Activated T-helper 1 cell treated with anti-CD3 and anti-CD28 coated beads, Interleukin-12 subunit alpha, Interleukin-12 subunit beta, Interleukin-2, Interleukin-4 antibody, amounts not matched to agents 30 ng/mL and 10 ng/mL and 1 ng/mL, durations not matched to agents 14 hours and 24 hours and 36 hours (primary cell): ENCODE results near the gene P2RY2. TPM values are rescaled to one million over a fixed set of nuclear protein-coding genes. Genes with fewer than 3 reads are reported as not detected.
"Not testable (repeated sequence)": the region's sequence is repeated elsewhere in the genome, so short reads cannot be mapped to it uniquely, and the experiment has no call there.

Experiments used
- DNase-seq: peaks from one replicate; pipeline ENCODE4 v3.0.0; 2021; ENCODE audit warnings: low spot score
- H3K27ac Mint-ChIP-seq: one replicate; pipeline ENCODE4 v1.8.0; 2021; ENCODE audit warnings: mild to moderate bottlenecking, mixed read lengths
- H3K27me3 Mint-ChIP-seq: one replicate; pipeline ENCODE4 v1.8.0; 2022; ENCODE audit warnings: mild to moderate bottlenecking, moderate library complexity, mixed read lengths; ENCODE audit not compliant: insufficient read depth
- H3K36me3 Mint-ChIP-seq: one replicate; pipeline ENCODE4 v1.8.0; 2021; ENCODE audit warnings: low read depth, mixed read lengths
- H3K4me1 Mint-ChIP-seq: one replicate; pipeline ENCODE4 v1.8.0; 2021; ENCODE audit warnings: low read depth, mixed read lengths
- H3K4me3 Mint-ChIP-seq: one replicate; pipeline ENCODE4 v1.8.0; 2021; ENCODE audit warnings: mild to moderate bottlenecking, moderate library complexity, mixed read lengths
- H3K9me3 Mint-ChIP-seq: one replicate; pipeline ENCODE4 v1.8.0; 2021; ENCODE audit warnings: mixed read lengths
- intact Hi-C: fragments of 100-400 bp; cut with micrococcal nuclease; formaldehyde crosslinking; loops from one replicate; pipeline ENCODE4 v1.15.1; 2024
- total RNA-seq: library from RNA; stranded (reverse); gene quantifications from 2 replicates; pipeline ENCODE4 v1.2.3, GENCODE V29; 2022

P2RY2 gene
- total RNA-seq, 1 donor from 2014 or later: not detected

DNA sequence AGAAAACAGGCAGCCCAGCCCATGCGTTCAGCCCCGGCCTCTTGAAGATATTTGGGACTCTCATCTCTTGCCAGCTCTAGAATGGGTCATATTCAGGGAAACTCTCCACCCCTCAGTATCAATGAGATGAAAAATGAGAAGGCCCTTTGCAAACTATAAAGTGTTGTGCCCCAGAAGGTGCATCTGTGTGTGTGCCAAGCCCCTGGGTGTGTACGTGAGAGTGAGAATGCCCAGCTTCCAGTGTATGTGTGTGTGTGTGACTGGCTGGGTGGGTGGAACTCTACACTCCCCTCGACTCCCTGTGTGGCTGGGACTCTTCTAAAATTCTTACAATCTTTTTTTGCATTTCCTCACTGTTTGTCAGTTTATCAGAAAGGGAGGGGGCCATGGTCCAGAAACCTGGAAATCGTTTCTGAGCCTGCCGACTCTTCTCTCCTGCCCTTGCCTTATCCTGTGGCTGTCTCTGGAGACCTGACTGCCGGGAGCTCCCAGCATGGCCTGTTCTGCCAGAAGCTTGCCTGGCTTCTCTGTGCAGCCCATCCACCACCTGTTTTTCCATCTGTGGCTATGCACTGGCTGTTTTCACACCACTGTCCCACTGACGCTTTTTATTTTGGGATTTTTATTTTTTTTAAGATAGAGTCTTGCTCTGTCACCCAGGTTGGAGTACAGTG lies 55.3 kb downstream of the P2RY2 start:
- Mint-ChIP-seq H3K4me3 (no peak overlapping the region), H3K27ac (no peak overlapping the region), H3K9me3 (no peaks in the 10 kb centered on the region), H3K4me1 (no peaks in the 10 kb centered on the region), H3K36me3 (no peaks in the 10 kb centered on the region), H3K27me3 (peaks cover 19% of the 10 kb centered on the region)
- no peak for DNase-seq
- intact Hi-C loops: no loop called here

DNA sequence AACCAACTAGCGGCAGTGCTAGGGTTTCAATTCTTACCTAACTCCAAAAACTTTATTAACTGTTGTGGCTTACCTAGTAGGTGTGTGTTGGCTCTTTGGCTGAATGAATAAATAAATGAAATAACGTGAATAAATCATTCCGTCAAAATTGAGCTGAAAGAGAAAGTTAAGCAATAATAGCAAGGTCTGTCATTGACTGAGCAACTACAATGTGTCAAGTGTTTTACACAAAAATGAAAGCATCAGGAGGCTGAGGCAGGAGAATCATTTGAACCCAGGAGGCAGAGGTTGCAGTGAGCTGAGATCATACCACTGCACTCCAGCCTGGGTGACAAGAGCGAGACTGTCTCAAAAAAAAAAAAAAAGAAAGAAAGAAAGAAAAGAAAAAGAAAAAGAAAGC lies 56.1 kb downstream of the P2RY2 start:
- intact Hi-C loops, H3K36me3 Mint-ChIP-seq, DNase-seq, H3K9me3 Mint-ChIP-seq, H3K27ac Mint-ChIP-seq, H3K4me3 Mint-ChIP-seq, H3K4me1 Mint-ChIP-seq: not testable (repeated sequence)
- peaks cover 23% of the 10 kb centered on the region for H3K27me3 Mint-ChIP-seq

DNA sequence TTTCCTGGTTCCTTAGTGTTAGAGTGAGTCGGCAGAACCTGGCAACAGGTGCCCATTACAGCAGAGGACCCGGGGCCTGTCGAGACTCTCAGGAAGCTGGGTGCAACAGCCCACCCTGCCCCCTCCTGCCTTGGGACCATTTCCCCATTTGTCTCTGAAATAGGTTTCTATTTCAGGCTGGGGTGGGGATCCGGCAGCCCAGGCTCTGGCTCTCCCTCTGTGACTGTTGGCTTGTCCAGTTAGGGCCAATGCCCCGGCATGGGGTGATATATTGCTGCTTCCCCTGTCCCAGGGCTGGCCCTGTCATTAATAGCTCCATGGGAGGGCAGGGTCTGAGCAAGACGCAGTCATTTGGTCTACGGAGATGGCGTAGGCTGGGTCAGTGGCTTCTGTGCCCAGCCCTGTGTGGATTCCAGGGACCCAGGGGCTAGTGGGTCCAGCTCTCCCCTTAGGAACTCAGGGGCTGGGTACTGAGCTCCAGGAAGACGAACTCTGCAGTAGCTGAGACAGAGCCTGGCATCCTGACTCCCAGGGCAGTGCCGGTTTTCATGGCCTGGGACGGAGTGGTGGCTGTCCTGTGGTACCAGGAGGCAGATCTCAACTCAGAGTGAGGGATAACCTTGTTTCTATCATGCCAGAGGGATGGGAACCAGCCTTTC lies 56.8 kb downstream of the P2RY2 start:
- Mint-ChIP-seq H3K27ac (no peak overlapping the region), H3K36me3 (no peaks in the 10 kb centered on the region), H3K27me3 (peaks cover 21% of the 10 kb centered on the region), H3K9me3 (no peaks in the 10 kb centered on the region), H3K4me1 (no peaks in the 10 kb centered on the region), H3K4me3 (no peak overlapping the region)
- DNase-seq: no peak
- intact Hi-C loops: no loop called here

DNA sequence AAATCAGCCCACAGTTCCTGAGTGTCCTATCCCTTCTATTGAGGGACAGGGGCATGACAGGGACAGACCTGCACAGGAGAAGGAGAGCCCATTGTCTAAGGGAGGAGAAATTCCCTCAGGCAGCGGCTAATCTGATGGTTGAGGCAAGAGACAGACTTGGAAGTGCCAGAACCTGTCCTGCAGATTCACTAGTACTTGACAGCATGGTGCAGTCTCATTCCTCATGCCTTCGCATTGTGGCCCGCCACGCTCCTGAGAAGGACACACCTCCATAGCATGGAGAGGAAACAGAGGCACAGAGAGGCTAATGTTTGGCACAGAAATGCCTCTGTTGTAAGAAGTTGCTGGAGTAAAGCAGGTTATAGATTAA lies 57.3 kb downstream of the P2RY2 start:
- Mint-ChIP-seq H3K9me3 (no peaks in the 10 kb centered on the region), H3K27me3 (peaks cover 21% of the 10 kb centered on the region), H3K4me1 (peaks cover under 1% of the 10 kb centered on the region), H3K4me3 (no peak overlapping the region), H3K27ac (no peak overlapping the region), H3K36me3 (no peaks in the 10 kb centered on the region)
- no peak for DNase-seq
- intact Hi-C loops: no loop called here

DNA sequence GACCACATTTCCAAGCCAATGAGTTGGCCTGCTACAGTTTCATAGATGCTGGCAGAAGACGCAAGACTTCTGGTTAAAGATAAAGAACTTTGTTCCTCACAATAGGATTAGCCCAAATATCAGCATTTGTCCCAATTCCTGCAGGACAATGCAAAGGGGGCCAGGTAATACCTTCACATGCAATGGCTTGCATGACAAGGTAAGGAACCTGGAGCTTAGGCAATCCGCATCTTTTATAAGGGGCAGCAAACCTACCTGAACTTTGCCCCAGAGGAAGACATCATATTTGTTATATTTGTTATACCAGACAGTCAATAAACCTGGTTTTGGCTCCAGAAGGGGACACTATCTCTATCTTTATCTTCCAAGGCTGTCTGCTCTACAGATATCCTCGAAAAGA lies 59.4 kb downstream of the P2RY2 start:
- no peak overlapping the region for H3K27ac Mint-ChIP-seq
- peaks cover 19% of the 10 kb centered on the region for H3K27me3 Mint-ChIP-seq
- H3K9me3 Mint-ChIP-seq: no peaks in the 10 kb centered on the region
- H3K36me3 Mint-ChIP-seq: no peaks in the 10 kb centered on the region
- intact Hi-C loops: no loop called here
- H3K4me1 Mint-ChIP-seq: peaks cover 18% of the 10 kb centered on the region
- DNase-seq: no peak
- no peak overlapping the region for H3K4me3 Mint-ChIP-seq

DNA sequence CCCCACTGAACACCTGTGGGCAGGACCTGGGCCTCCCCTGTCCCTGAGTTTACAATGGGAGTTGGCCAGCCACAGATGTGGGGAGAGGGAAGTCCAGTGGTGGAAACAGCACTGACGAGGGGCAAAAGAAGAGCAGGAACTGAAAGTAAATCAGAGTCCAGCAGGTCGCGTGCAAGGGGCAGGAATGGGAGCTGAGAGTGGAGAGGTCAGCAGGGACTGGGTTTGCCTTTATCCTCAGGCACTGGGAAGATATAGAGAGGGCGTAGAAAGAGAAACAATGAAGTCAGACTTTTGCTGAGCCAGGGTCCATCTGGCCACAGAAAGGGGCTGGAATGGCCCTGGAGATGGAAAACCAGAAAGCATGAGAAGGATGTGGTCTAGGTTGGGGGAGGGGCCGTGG lies 62.5 kb downstream of the P2RY2 start:
- Mint-ChIP-seq H3K4me3 (no peak overlapping the region), H3K27ac (no peak overlapping the region), H3K9me3 (no peaks in the 10 kb centered on the region), H3K36me3 (no peaks in the 10 kb centered on the region), H3K4me1 (peaks cover 20% of the 10 kb centered on the region), H3K27me3 (peaks cover 15% of the 10 kb centered on the region)
- intact Hi-C loops: no loop called here
- DNase-seq: no peak

DNA sequence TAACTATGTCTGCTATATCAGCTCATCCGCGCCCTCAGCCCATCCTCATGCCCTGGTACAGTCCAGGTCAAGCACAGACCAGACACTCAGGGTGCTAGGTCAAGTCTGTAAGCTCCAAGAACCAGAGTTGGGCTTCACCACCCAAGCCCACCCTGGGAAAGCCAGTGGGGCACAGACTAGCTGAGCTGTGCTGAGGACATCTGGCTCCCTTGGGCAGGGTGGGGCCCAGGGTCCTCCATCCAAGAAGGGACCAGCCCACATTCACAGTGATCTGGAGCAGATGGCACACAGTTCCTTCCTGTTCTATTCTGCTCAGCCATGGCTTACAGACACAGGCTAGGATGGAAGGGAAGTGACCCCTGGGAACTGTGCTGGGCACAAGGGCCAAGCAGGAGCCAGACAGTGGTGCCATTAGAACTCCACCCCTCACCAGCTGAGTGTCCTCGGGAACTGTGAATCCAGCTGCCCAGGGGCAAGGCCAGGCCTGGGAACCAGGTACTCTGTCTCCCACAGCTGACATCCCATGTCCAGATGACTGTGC lies 63.2 kb downstream of the P2RY2 start:
- peaks cover 10% of the 10 kb centered on the region for H3K27me3 Mint-ChIP-seq
- no peaks in the 10 kb centered on the region for H3K36me3 Mint-ChIP-seq
- H3K27ac Mint-ChIP-seq: no peak overlapping the region
- no peaks in the 10 kb centered on the region for H3K9me3 Mint-ChIP-seq
- peaks cover 20% of the 10 kb centered on the region for H3K4me1 Mint-ChIP-seq
- no peak for DNase-seq
- intact Hi-C loops: no loop called here
- H3K4me3 Mint-ChIP-seq: no peak overlapping the region

DNA sequence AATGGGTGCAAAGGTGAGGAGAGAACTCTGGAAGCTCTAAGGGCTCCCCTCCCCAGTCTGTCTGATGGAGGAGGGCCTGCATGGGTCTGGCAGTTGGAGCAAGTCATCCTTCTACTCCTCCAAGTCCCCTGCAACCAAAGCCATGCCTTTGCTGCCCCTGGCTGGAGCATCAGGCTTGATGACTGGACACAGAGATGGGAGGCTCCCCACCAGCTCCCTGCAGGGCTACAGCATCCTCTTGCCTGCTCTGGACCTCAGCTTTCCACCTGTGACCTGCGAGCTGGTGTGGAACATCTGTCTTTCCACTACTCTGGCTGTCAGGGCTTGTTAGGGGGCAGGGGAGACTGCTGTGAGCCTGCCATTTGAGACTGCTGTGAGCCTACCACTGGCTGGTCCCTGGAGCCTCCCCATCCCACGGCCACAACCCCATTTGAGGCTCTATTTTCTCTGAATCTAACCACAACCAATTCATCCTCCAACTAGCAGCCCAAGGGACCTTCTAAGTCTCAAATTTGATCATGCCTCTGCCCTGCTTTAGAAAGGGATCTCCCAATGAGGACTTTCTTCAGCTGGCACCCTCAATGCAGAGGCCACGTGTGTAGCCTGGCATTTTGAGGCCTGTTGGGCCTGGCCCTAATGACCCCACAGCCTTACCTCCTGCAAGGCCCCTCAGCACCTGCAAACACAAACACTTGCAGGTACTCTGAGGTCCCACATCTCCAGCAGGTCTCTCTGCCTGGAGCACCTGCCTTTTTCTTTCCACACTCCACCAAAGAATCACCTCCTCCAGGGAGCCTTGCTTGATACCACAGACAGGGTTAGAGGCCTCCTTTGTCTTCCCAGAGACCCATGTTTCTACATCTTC lies 63.9 kb downstream of the P2RY2 start:
- DNase-seq: no peak
- Mint-ChIP-seq H3K4me3 (peak overlapping the region; percentile 12), H3K27ac (no peak overlapping the region), H3K4me1 (peaks cover 25% of the 10 kb centered on the region), H3K27me3 (peaks cover 9% of the 10 kb centered on the region), H3K36me3 (no peaks in the 10 kb centered on the region), H3K9me3 (no peaks in the 10 kb centered on the region)
- intact Hi-C loops: no loop called here

DNA sequence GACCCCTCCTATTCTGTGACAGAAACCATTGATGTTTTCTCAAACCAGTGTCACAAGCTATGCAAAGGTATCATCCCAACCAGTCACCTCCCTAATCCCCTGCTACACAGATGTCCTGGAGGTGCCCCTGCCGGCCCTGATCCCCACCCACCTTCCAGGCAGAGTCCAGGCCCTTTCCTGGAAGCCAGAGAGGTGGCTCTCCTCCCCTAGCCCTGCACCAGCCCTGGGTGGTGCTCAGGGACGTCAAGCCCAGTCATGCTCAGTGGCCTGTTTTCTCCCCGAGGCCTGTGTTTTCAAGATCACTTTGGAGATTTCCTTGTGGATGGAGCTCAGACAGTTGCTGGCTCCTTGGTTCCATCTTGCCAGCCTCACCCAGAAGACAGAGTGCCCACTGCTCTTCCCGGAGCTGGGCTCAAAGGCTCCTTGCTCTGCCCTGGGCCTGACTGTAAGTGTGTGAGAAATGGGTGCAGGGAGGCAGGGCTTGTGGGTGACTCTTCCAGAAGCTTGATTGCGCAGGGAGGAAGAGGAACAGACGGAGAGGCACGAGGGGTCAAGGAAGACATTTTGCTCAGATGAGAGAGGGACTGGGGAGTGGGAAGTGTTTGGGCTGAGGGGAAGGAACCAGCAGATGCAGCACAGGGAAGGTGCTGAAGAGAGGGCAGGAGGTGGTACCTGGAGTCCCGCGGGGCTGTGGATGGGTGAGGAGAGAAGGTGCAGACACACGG lies 65.4 kb downstream of the P2RY2 start:
- Mint-ChIP-seq H3K27me3 (peaks cover 5% of the 10 kb centered on the region), H3K36me3 (no peaks in the 10 kb centered on the region), H3K4me1 (peaks cover 35% of the 10 kb centered on the region), H3K9me3 (no peaks in the 10 kb centered on the region), H3K27ac (no peak overlapping the region), H3K4me3 (no peak overlapping the region)
- intact Hi-C loops: no loop called here
- DNase-seq: no peak

DNA sequence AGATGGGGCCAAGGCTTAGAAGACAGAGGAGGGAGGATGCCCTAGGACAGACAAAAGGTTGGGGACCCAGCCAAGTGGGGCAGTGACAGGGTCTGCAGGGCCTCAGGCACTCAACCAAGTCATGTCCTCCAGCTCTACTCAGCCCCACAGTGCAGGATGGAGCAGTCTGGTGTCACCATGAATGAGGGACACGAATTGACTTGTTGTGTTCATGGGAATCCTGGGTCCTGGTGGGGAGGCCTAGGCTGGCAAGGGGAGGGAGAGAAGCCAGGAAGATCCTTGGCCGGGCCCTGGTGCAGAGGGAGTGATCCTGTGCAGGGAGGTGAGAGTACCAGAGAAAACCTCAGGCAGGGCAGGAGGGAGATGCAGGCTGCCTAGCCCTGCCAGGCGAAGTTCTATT lies 66.0 kb downstream of the P2RY2 start:
- H3K4me1 Mint-ChIP-seq: peaks cover 42% of the 10 kb centered on the region
- intact Hi-C loops: no loop called here
- H3K9me3 Mint-ChIP-seq: no peaks in the 10 kb centered on the region
- H3K27ac Mint-ChIP-seq: no peak overlapping the region
- no peak overlapping the region for H3K4me3 Mint-ChIP-seq
- peaks cover 3% of the 10 kb centered on the region for H3K27me3 Mint-ChIP-seq
- H3K36me3 Mint-ChIP-seq: no peaks in the 10 kb centered on the region
- no peak for DNase-seq

DNA sequence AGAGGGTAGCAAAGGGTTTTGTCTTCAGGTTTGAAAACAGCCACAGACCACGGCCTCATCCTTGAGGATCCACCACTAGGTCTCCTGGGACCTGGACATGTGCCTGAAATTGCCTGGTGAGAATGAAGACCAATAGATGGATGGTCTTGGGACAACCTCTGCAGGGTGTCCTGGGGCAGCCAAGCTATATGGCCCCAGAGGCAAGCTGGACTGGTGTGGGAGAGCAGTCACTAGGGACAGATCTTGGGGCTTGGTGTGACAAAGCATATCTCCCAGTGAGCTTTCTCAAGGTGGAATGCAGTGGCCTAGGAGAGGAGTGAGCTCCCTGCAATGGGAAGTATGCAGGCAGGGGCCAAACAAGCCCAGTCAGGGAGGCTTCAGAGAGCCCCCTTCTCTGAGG lies 67.6 kb downstream of the P2RY2 start:
- intact Hi-C loops: no loop called here
- no peak for DNase-seq
- Mint-ChIP-seq H3K36me3 (no peaks in the 10 kb centered on the region), H3K27ac (no peak overlapping the region), H3K27me3 (peaks cover 2% of the 10 kb centered on the region), H3K9me3 (no peaks in the 10 kb centered on the region), H3K4me3 (no peak overlapping the region), H3K4me1 (peaks cover 44% of the 10 kb centered on the region)
